ENCODE measurements around the gene QDPR. TPM values are rescaled to one million over a fixed set of nuclear protein-coding genes. Genes with fewer than 3 reads are reported as not detected.

Gene QDPR
- total and polyA plus RNA-seq, 9 of the 15 experiments (the other 6 are each of a cell fraction or from before 2014, with no cell fraction given) = 5.7 to 29.7 (median 17.2) TPM

GRCh38 chr4:17557880-17558279 lies 46.0 kb upstream of the QDPR start (continued):
- no peak for TF ChIP-seq KAT8 (IDR thresholded peaks at IDR 0.05; ENCODE audit: low read depth)
- TF ChIP-seq, protein P1, sequence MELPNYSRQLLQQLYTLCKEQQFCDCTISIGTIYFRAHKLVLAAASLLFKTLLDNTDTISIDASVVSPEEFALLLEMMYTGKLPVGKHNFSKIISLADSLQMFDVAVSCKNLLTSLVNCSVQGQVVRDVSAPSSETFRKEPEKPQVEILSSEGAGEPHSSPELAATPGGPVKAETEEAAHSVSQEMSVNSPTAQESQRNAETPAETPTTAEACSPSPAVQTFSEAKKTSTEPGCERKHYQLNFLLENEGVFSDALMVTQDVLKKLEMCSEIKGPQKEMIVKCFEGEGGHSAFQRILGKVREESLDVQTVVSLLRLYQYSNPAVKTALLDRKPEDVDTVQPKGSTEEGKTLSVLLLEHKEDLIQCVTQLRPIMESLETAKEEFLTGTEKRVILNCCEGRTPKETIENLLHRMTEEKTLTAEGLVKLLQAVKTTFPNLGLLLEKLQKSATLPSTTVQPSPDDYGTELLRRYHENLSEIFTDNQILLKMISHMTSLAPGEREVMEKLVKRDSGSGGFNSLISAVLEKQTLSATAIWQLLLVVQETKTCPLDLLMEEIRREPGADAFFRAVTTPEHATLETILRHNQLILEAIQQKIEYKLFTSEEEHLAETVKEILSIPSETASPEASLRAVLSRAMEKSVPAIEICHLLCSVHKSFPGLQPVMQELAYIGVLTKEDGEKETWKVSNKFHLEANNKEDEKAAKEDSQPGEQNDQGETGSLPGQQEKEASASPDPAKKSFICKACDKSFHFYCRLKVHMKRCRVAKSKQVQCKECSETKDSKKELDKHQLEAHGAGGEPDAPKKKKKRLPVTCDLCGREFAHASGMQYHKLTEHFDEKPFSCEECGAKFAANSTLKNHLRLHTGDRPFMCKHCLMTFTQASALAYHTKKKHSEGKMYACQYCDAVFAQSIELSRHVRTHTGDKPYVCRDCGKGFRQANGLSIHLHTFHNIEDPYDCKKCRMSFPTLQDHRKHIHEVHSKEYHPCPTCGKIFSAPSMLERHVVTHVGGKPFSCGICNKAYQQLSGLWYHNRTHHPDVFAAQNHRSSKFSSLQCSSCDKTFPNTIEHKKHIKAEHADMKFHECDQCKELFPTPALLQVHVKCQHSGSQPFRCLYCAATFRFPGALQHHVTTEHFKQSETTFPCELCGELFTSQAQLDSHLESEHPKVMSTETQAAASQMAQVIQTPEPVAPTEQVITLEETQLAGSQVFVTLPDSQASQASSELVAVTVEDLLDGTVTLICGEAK (IDR thresholded peaks at IDR 0.05) = no peak
- TF ChIP-seq, protein P1 (CRISPR knock-in tag; IDR thresholded peaks at IDR 0.05) = no peak
- TF ChIP-seq TFAM (CRISPR knock-in tag; conservative IDR thresholded peaks at IDR 0.05) = no peak
- TF ChIP-seq, protein P2, sequence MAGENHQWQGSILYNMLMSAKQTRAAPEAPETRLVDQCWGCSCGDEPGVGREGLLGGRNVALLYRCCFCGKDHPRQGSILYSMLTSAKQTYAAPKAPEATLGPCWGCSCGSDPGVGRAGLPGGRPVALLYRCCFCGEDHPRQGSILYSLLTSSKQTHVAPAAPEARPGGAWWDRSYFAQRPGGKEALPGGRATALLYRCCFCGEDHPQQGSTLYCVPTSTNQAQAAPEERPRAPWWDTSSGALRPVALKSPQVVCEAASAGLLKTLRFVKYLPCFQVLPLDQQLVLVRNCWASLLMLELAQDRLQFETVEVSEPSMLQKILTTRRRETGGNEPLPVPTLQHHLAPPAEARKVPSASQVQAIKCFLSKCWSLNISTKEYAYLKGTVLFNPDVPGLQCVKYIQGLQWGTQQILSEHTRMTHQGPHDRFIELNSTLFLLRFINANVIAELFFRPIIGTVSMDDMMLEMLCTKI (IDR thresholded peaks at IDR 0.05; ENCODE audit: partially characterized antibody) = no peak
- TF ChIP-seq, protein P3, sequence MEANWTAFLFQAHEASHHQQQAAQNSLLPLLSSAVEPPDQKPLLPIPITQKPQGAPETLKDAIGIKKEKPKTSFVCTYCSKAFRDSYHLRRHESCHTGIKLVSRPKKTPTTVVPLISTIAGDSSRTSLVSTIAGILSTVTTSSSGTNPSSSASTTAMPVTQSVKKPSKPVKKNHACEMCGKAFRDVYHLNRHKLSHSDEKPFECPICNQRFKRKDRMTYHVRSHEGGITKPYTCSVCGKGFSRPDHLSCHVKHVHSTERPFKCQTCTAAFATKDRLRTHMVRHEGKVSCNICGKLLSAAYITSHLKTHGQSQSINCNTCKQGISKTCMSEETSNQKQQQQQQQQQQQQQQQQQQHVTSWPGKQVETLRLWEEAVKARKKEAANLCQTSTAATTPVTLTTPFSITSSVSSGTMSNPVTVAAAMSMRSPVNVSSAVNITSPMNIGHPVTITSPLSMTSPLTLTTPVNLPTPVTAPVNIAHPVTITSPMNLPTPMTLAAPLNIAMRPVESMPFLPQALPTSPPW (CRISPR knock-in tag; IDR thresholded peaks at IDR 0.05) = peak; percentile 67
- no peak for TF ChIP-seq USF2 (CRISPR knock-in tag; IDR thresholded peaks at IDR 0.05)
- TF ChIP-seq FOS (IDR thresholded peaks at IDR 0.05; ENCODE audit: extremely low read depth, insufficient read length) = no peak
- TF ChIP-seq ESRRB (CRISPR knock-in tag; IDR thresholded peaks at IDR 0.05; ENCODE audit: borderline replicate concordance) = no peak
- no peak for TF ChIP-seq BCLAF1 (IDR thresholded peaks at IDR 0.05; ENCODE audit: borderline replicate concordance in 1 of 2, control insufficient read depth in 1 of 2, low read depth in 2 of 2, low read length in 1 of 2)
- peak; percentile 45; the same call in 1 of the 2 replicates for TF ChIP-seq FOXJ2 (tag; IDR thresholded peaks at IDR 0.05)
- no peak for TF ChIP-seq SMARCA4 (IDR thresholded peaks at IDR 0.05)

Measured in K562 (cell line).